Natural killer cell (primary cell): ENCODE data around the gene FAM216A. TPM values are rescaled to one million over a fixed set of nuclear protein-coding genes. Genes with fewer than 3 reads are reported as not detected.

Experiments used
- ATAC-seq, 3 donors: fragments of 150-1000 bp in 2 of 3; fragments of 200-7000 bp in 1 of 3; cut with Tn5 transposase; 1 replicate in 1 of 3; 2 replicates in 2 of 3; pipeline ENCODE4 v1.10.0; 2021; ENCODE audit warnings: mild to moderate bottlenecking in 2 of 3, moderate library complexity in 2 of 3
- DNase-seq, 2 donors: peaks; one replicate each; pipeline versions ENCODE4 v3.0.0 to v3.0.0-alpha.2; 2013 to 2021; ENCODE audit warnings: mixed read lengths in 1 of 2
- H3K27ac ChIP-seq: one replicate; pipeline ENCODE4 v1.5.1; 2013; ENCODE audit warnings: mild to moderate bottlenecking, low read length
- H3K27me3 ChIP-seq: one replicate; pipeline ENCODE4 v1.6.1; 2013; ENCODE audit warnings: low read length; ENCODE audit not compliant: control insufficient read depth, insufficient read depth
- H3K36me3 ChIP-seq: one replicate; pipeline ENCODE4 v1.6.1; 2013; ENCODE audit warnings: low read length; ENCODE audit not compliant: control insufficient read depth, insufficient read depth
- H3K4me1 ChIP-seq: one replicate; pipeline ENCODE4 v1.6.1; 2013; ENCODE audit warnings: low read length; ENCODE audit not compliant: control insufficient read depth, insufficient read depth
- H3K4me3 ChIP-seq: one replicate; pipeline ENCODE4 v1.5.1; 2013; ENCODE audit warnings: low read length
- H3K9me3 ChIP-seq: one replicate; pipeline ENCODE4 v1.6.1; 2013; ENCODE audit warnings: low read length; ENCODE audit not compliant: control insufficient read depth, insufficient read depth
- H3K27ac Mint-ChIP-seq, 2 donors: one replicate each; pipeline ENCODE4 v1.8.0; 2022; ENCODE audit warnings: mild to moderate bottlenecking in 2 of 2, mixed read lengths in 2 of 2, moderate library complexity in 1 of 2
- H3K27me3 Mint-ChIP-seq, 2 donors: one replicate each; pipeline ENCODE4 v1.8.0; 2022; ENCODE audit warnings: low read depth in 2 of 2, mixed read lengths in 2 of 2
- H3K36me3 Mint-ChIP-seq: one replicate; pipeline ENCODE4 v1.8.0; 2022; ENCODE audit warnings: mixed read lengths
- H3K4me1 Mint-ChIP-seq, 2 donors: one replicate each; pipeline ENCODE4 v1.8.0; 2022; ENCODE audit warnings: mixed read lengths in 2 of 2
- H3K4me3 Mint-ChIP-seq: one replicate; pipeline ENCODE4 v1.8.0; 2022; ENCODE audit warnings: mild to moderate bottlenecking, moderate library complexity, mixed read lengths
- H3K9me3 Mint-ChIP-seq, 2 donors: one replicate each; pipeline ENCODE4 v1.8.0; 2022; ENCODE audit warnings: mixed read lengths in 2 of 2
- WGBS: methylation state at CpG from one replicate; pipeline ENCODE4 v1.1.7; 2013; ENCODE audit warnings: missing lambda C conversion rate; ENCODE audit not compliant: insufficient coverage; 5-methylcytosine and 5-hydroxymethylcytosine counted together
- intact Hi-C: fragments of 100-400 bp; cut with micrococcal nuclease; formaldehyde crosslinking; loops from one replicate; pipeline ENCODE4 v1.14.2; 2022
- total RNA-seq, 4 donors: library from RNA; stranded (reverse); fragments of 120-200 nt in 1 of 4; gene quantifications; one replicate each; pipeline versions ENCODE4 v1.2.3 to v1.2.4, GENCODE V29; 2013 to 2022
- TF ChIP-seq, protein P1 (sequence below): fragments of 200-600 bp; IDR thresholded peaks from one replicate; pipeline ENCODE4 v1.8.0; 2022; ENCODE audit warnings: antibody characterized with exemption

FAM216A gene
- total RNA-seq, 3 donors from 2014 or later (not counting 1 experiment from before 2014, with no cell fraction given) = 3.1 to 4.7 (median 3.8) TPM

DNA sequence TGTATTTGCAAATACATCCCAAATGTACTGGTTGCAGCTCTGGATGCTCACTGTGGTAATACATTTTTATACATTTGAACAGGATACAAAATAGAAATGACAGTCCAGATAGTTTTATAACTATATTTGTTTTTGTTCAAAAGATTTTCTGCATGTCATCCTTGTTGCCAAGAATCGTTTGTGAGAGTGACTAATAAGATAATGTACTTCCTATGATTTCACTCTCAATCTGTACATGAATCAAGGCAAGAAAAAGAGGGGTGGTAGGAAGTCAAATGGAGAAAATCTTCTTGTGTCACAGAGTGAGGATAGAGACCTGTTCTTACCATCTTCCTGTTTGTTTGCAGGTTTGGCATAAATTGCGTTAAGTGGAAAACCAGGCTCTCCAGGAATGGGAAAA, 32.4 kb upstream of the FAM216A start:
- ATAC-seq (no peak), DNase-seq (no peak)
- Histone ChIP-seq H3K36me3 (peaks cover 52% of the 10 kb centered on the region), H3K9me3 (no peaks in the 10 kb centered on the region), H3K27ac (no peak overlapping the region), H3K27me3 (no peaks in the 10 kb centered on the region), H3K4me3 (no peak overlapping the region), H3K4me1 (peaks cover 1% of the 10 kb centered on the region)
- no peaks in the 10 kb centered on the region for H3K27me3 Mint-ChIP-seq
- H3K4me3 Mint-ChIP-seq = no peak overlapping the region
- peaks cover 0 to 5% of the 10 kb centered on the region in 2 donors for H3K4me1 Mint-ChIP-seq
- intact Hi-C loops = no loop called here
- TF ChIP-seq, protein P1, sequence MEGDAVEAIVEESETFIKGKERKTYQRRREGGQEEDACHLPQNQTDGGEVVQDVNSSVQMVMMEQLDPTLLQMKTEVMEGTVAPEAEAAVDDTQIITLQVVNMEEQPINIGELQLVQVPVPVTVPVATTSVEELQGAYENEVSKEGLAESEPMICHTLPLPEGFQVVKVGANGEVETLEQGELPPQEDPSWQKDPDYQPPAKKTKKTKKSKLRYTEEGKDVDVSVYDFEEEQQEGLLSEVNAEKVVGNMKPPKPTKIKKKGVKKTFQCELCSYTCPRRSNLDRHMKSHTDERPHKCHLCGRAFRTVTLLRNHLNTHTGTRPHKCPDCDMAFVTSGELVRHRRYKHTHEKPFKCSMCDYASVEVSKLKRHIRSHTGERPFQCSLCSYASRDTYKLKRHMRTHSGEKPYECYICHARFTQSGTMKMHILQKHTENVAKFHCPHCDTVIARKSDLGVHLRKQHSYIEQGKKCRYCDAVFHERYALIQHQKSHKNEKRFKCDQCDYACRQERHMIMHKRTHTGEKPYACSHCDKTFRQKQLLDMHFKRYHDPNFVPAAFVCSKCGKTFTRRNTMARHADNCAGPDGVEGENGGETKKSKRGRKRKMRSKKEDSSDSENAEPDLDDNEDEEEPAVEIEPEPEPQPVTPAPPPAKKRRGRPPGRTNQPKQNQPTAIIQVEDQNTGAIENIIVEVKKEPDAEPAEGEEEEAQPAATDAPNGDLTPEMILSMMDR = no peak
- WGBS = 75% methylated on average over 2 of the region's 2 CpGs
- no peak overlapping the region for H3K27ac Mint-ChIP-seq
- H3K9me3 Mint-ChIP-seq = no peaks in the 10 kb centered on the region
- peaks cover 20% of the 10 kb centered on the region for H3K36me3 Mint-ChIP-seq

DNA sequence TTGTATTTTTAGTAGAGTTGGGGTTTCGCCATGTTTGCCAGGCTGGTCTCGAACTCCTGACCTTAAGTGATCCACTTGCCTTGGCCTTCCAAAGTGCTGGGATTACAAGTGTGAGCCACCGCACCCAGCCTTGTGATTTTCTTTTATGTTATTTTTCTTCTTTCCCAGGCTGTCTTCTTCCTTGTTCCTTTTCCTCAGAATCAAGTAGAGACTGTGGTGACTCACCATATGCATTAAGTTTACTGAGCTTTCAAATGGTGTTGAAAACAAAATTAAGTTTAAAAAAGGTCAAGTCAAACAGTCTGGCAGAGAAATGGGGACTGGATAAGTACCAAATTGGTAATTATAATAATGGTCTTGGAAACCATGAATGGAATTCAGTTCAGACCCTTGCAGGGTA, 24.2 kb upstream of the FAM216A start:
- no peak overlapping the region for H3K27ac ChIP-seq
- H3K36me3 ChIP-seq = peaks cover 52% of the 10 kb centered on the region
- Mint-ChIP-seq H3K9me3 (no peaks in the 10 kb centered on the region), H3K27ac (peak overlapping the region; percentile 56 to 71), H3K4me3 (peak overlapping the region; percentile 21), H3K27me3 (no peaks in the 10 kb centered on the region), H3K4me1 (peaks cover 28% of the 10 kb centered on the region in 2 donors), H3K36me3 (peaks cover 12% of the 10 kb centered on the region)
- peaks cover 23% of the 10 kb centered on the region for H3K4me1 ChIP-seq
- H3K27me3 ChIP-seq = no peaks in the 10 kb centered on the region
- 100% methylated on average over 3 of the region's 3 CpGs for WGBS
- H3K4me3 ChIP-seq = no peak overlapping the region
- ATAC-seq = no peak
- TF ChIP-seq, protein P1 = no peak
- DNase-seq = no peak
- no peaks in the 10 kb centered on the region for H3K9me3 ChIP-seq
- intact Hi-C loops = no loop called here

DNA sequence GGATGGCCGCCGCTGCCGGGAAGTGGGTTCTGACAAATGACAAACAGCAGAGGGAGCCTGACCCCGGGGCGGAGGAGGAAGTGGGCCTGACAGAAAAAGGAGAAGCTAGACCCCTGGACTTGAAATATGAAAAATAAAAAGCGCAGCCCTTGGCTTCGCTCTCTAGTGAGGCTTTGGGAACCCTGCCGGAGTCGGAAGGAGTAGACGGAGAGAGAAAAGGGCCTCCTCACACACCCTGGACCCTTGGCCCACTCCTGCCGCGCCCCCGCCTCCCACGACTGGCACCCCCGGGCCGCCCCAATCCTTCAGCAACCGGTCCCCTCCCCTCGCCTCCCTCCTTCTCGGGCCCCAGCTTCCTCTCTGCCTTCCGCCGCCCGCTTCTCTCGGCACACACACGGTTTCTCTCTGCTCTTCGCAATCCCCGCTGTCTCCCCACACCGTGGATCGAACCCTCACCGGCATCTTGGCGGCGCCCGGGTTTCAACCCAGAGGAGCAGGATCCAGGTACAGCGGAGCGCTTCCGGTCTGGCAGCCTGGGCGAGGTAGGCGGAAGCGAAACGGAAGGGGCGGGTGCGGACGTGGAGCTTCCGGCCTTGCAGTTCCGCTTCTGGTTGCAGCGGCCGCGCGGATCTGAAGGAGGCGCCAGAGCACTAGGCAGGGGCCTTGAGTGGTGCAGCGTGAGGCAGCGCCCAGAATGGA, 18.7 kb upstream of the FAM216A start, which contains the start of gene ARPC3:
TSS of gene ARPC3 (minus strand) at position 539 of the 699 bp plus-strand sequence. CDS start at position 462, 77 bp downstream.
- peak within 1 kb of the TSS; percentile 97 for H3K4me3 ChIP-seq

More for the DNA sequence above, 18.7 kb upstream of the FAM216A start, which contains the start of gene ARPC3:
- peak within 1 kb of the TSS; percentile 97 for H3K27ac ChIP-seq
- H3K4me1 Mint-ChIP-seq = peaks cover 38 to 39% of the 10 kb centered on the region in 2 donors
- DNase-seq = peak; percentile 92 to 98
- H3K4me3 Mint-ChIP-seq = peak within 1 kb of the TSS; percentile 100
- H3K36me3 Mint-ChIP-seq = peaks cover 6% of the 10 kb centered on the region
- H3K9me3 ChIP-seq = no peaks in the 10 kb centered on the region
- no peaks in the 10 kb centered on the region for H3K27me3 ChIP-seq
- peaks cover 29% of the 10 kb centered on the region for H3K4me1 ChIP-seq
- H3K27ac Mint-ChIP-seq = peak within 1 kb of the TSS; percentile 99
- intact Hi-C loops = loop anchor here (1.0 kb wide), 6 partner anchors 18 to 438 kb away; partner anchors contain the start of genes FAM216A and GPN3
- TF ChIP-seq, protein P1 = peak; percentile 77
- peak; percentile 95 to 98 (median 96) for ATAC-seq
- no peaks in the 10 kb centered on the region for H3K9me3 Mint-ChIP-seq
- peaks cover 15% of the 10 kb centered on the region for H3K36me3 ChIP-seq
- no peaks in the 10 kb centered on the region for H3K27me3 Mint-ChIP-seq
- under 1% methylated on average over 51 of the region's 51 CpGs for WGBS
